Gastroesophageal sphincter (tissue), 3 donors: ENCODE results near the gene PDLIM3.

ENCODE experiments used
- EP300 ChIP-seq: sonication (generic); formaldehyde crosslinking; IDR thresholded peaks from one replicate; pipeline ENCODE4 v1.6.1; 2017; ENCODE audit warnings: antibody characterized with exemption, mild to moderate bottlenecking
- POLR2A ChIP-seq, 2 donors: fragments of 450-650 bp; IDR thresholded peaks; one replicate each; pipeline ENCODE4 v1.6.1; 2017; ENCODE audit warnings: antibody characterized with exemption in 2 of 2, mild to moderate bottlenecking in 2 of 2, moderate library complexity in 1 of 2
- POLR2AphosphoS5 ChIP-seq: sonication (generic); formaldehyde crosslinking; IDR thresholded peaks from one replicate; pipeline ENCODE4 v1.6.1; 2017; ENCODE audit warnings: antibody characterized with exemption
- TF ChIP-seq, protein P1 (sequence below), 4 experiments: fragments of 200-600 bp in 2 of 4; fragments of 450-650 bp in 2 of 4; sonication (generic) in 1 of 4; IDR thresholded peaks; one replicate each; pipeline ENCODE4 v1.5.1; 2017 to 2019; ENCODE audit warnings: antibody characterized with exemption in 4 of 4, mild to moderate bottlenecking in 2 of 4, moderate library complexity in 2 of 4

DNA sequence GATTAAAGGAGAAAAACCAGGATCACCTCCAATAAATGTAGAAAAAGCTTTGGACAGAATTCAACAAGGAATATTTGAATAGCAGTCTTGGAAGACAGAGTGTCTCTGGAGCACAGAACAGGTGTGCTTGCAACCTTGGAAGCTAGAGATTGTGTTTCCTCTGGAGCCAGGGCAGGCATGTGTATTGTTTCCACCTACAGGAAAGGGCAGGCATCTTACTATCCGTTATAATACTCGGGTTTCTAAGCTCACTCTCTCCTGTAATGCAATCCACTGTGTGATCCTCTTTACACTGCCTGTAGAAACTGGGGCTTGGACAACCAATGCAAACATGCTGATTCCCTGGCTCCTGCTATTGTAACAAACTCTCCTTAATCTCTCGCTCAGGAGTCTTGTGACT lies 78.2 kb downstream of the PDLIM3 start:
- TF ChIP-seq, protein P1, sequence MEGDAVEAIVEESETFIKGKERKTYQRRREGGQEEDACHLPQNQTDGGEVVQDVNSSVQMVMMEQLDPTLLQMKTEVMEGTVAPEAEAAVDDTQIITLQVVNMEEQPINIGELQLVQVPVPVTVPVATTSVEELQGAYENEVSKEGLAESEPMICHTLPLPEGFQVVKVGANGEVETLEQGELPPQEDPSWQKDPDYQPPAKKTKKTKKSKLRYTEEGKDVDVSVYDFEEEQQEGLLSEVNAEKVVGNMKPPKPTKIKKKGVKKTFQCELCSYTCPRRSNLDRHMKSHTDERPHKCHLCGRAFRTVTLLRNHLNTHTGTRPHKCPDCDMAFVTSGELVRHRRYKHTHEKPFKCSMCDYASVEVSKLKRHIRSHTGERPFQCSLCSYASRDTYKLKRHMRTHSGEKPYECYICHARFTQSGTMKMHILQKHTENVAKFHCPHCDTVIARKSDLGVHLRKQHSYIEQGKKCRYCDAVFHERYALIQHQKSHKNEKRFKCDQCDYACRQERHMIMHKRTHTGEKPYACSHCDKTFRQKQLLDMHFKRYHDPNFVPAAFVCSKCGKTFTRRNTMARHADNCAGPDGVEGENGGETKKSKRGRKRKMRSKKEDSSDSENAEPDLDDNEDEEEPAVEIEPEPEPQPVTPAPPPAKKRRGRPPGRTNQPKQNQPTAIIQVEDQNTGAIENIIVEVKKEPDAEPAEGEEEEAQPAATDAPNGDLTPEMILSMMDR (IDR thresholded peaks at IDR 0.05), result no peak
- TF ChIP-seq EP300 (no peak), POLR2A (IDR thresholded peaks at IDR 0.05) (no peak), POLR2AphosphoS5 (no peak)
